ENCODE data around the gene GGTA1.

GGTA1 gene

DNA sequence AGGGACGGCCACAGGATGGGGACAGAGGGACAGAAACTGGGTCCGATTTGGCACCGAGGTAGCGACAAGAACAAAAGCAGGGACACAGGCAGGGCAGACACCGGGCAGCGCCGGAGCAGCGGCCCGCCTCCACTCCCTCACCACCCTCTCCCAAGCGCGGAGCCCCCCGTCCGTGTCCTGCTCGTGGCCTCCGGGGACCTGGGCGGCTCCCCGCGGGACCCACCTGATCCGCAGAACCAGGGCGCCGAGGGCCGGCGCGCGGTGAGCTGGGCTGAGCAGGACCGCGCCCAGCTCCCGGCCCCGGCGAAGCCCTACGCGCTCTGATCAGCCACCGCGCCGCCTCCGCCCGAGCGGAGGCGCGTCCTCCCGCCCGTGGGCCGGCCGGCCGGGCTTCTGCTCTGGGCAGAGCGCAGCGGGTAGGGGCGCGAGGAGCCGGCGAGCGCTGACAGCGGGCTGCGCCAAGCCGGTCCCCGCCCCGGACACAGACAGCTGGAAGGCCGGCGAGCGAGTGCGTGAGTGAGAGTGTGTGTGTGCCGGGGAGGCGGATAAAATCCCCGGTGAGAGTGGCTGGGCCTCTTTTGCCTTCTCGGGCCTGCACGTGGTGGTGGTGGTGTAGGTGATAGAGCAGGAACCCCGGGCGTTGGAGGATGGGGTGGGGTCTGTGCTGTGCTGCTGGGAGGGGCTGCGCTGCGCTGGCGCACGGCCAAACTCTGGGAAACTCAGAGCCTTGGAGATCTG lies at the start of gene GGTA1:
TSS of gene GGTA1 (minus strand) at position 418 of the 738 bp plus-strand sequence. CDS start 31,922 bp downstream, outside the sequence.
- in situ Hi-C loops (cut with HindIII; ENCODE audit: low sequenced_read_pairs), result no loop called here
- TF ChIP-seq, protein P1, sequence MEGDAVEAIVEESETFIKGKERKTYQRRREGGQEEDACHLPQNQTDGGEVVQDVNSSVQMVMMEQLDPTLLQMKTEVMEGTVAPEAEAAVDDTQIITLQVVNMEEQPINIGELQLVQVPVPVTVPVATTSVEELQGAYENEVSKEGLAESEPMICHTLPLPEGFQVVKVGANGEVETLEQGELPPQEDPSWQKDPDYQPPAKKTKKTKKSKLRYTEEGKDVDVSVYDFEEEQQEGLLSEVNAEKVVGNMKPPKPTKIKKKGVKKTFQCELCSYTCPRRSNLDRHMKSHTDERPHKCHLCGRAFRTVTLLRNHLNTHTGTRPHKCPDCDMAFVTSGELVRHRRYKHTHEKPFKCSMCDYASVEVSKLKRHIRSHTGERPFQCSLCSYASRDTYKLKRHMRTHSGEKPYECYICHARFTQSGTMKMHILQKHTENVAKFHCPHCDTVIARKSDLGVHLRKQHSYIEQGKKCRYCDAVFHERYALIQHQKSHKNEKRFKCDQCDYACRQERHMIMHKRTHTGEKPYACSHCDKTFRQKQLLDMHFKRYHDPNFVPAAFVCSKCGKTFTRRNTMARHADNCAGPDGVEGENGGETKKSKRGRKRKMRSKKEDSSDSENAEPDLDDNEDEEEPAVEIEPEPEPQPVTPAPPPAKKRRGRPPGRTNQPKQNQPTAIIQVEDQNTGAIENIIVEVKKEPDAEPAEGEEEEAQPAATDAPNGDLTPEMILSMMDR (IDR thresholded peaks at IDR 0.05; ENCODE audit: low read depth, low read length), result no peak
- peak; percentile 37 for DNase-seq (ENCODE audit: low read depth, low spot score)
- peak within 1 kb of the TSS; percentile 35 for H3K4me3 ChIP-seq (ENCODE audit: low read depth, low read length)

DNA sequence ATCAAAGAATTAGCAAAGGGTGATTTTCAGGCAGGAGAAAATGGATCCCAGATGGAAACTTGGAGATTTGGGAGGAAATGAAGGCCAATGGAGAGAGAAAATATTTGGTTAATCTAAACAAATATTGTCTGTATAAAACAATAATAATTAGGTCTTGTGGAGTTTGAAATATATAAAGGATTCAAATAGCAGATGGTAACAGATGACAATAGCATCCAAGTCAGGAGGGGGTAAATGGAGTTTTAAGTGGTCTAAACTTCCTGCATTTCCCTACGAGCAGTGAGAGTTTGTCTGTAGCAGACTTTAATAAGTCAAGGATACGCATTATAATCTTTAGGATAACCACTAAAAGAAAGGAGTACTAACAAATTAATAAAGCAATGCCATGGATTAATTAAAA lies 49.0 kb upstream of the GGTA1 start:
- no peak overlapping the region for H3K4me3 ChIP-seq (ENCODE audit: low read depth, low read length)
- DNase-seq (ENCODE audit: low read depth, low spot score), result no peak
- TF ChIP-seq, protein P1 (IDR thresholded peaks at IDR 0.05; ENCODE audit: low read depth, low read length), result no peak
- in situ Hi-C loops (cut with HindIII; ENCODE audit: low sequenced_read_pairs), result no loop called here

DNA sequence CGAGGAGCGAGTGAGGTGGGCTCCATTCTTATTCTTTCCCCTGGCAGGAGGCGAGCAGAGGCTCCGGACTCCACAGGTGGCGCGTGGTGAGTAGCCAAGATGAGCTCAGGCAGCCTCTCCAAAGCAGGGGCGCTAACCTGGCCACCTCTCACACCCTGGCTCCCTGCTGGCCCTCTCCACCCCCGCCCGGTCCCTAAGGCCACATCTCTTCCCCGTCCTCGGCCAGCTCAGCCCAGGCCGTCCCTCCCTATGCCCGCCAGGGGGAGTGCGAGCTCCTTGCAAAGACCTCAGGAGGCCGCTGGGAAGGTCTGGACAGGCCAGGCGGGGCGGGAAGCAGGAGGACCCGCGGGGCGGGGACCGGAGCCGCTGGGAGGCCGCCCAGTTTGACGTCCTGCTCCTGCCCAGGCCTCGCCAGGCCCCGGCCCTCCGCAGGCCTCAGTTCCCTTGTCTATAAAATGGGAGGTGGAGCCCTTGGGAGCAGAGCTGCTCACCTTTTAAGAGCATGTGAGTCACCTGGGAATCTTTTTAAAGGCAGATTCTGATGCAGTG lies 46.3 kb upstream of the GGTA1 start:
- no peak overlapping the region for H3K4me3 ChIP-seq (ENCODE audit: low read depth, low read length)
- TF ChIP-seq, protein P1 (IDR thresholded peaks at IDR 0.05; ENCODE audit: low read depth, low read length), result peak; percentile 97
- peak; percentile 94 for DNase-seq (ENCODE audit: low read depth, low spot score)
- in situ Hi-C loops (cut with HindIII; ENCODE audit: low sequenced_read_pairs), result no loop called here

DNA sequence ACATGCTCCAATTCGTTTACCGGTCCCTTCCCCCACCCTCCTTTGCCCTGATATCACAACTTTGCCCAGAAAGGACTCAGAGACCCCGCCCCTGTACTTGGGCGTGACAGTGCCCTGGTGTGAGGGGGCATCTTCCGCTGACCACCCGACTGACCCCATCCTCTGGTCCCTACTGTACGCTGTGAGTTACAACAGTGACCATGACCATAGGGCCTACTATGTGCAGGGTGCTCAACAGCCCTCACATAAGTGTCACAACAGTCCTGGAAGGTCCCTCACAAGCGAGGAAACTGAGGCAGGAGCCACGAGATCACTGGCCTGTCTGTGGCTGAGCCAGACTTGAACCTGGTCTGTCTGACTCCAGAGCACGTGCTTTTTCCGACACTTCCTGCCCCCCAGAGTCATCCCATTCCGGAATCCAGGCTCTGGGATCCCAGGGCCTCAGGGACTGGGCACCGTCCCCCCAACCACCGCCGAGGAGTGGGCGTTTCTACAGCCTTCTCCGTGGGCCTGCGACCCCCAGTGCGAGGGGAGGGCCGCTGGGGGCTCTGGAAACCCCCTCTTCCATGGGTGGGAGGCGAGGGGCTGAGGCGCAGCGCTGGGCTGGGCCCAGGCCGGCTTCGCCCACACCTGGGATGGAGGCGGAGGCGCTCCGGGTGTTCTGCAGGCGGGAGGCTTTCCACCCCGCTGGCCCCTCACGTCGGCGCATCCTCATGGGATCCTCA lies 45.7 kb upstream of the GGTA1 start:
- in situ Hi-C loops (cut with HindIII; ENCODE audit: low sequenced_read_pairs), result no loop called here
- H3K4me3 ChIP-seq (ENCODE audit: low read depth, low read length), result no peak overlapping the region
- DNase-seq (ENCODE audit: low read depth, low spot score), result no peak
- TF ChIP-seq, protein P1 (IDR thresholded peaks at IDR 0.05; ENCODE audit: low read depth, low read length), result no peak

DNA sequence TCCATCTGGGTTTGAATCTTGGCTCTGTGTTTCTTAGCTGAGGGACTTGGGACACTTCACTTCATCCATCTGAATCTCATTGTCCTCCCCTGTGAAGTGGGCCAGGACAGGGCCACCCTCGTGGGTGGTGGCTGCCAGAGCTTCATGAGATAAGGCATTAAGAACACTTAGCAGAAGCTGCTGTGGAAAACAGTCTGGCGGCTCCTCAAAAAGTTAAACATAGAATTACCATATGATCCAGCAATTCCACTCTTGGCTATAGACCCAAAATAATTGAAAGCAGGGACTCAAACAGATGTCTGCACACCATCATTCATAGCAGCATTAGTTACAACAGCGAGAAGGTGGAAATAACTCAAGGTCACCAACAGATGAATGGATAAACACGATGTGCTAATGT lies 42.4 kb upstream of the GGTA1 start:
- TF ChIP-seq, protein P1 (IDR thresholded peaks at IDR 0.05; ENCODE audit: low read depth, low read length), result no peak
- no peak for DNase-seq (ENCODE audit: low read depth, low spot score)
- in situ Hi-C loops (cut with HindIII; ENCODE audit: low sequenced_read_pairs), result no loop called here
- H3K4me3 ChIP-seq (ENCODE audit: low read depth, low read length), result no peak overlapping the region

DNA sequence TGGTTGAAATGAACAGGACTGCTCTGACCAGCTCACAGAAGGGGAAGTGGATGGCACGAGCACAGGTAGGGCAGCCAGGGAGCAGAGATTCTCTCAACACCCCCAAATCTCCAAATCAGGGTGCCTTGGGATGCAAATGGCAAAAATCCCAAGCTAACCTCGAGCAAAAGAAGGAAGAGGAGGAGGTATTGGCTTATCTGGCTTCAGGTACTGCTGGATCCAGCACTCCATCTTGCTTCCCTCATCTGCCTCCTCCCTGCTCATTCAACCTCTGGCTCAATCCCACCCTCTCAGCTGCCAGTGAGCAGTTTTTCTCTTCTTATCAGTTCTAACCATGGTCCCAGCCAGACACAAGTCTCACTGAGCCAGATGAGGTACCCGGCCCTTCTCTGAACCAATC lies 41.6 kb upstream of the GGTA1 start:
- no peak for DNase-seq (ENCODE audit: low read depth, low spot score)
- TF ChIP-seq, protein P1 (IDR thresholded peaks at IDR 0.05; ENCODE audit: low read depth, low read length), result no peak
- in situ Hi-C loops (cut with HindIII; ENCODE audit: low sequenced_read_pairs), result no loop called here
- H3K4me3 ChIP-seq (ENCODE audit: low read depth, low read length), result no peak overlapping the region
